Measurements from ENCODE around the gene ILKAP.

The ILKAP gene

GRCh38 chr2:238149841-238150572 is 53.5 kb downstream of the ILKAP start:
- DNase-seq: no peak

- no peak for DNase-seq
Measured at GRCh38 chr2:238148981-238149380, 54.5 kb downstream of the ILKAP start.

- no peak for DNase-seq
Measured at GRCh38 chr2:238146884-238147544, 56.5 kb downstream of the ILKAP start.

GRCh38 chr2:238145851-238146250 is 57.6 kb downstream of the ILKAP start:
- no peak for DNase-seq

- no peak for DNase-seq
Measured at GRCh38 chr2:238145046-238145445, 58.4 kb downstream of the ILKAP start.

- DNase-seq: no peak
Measured at GRCh38 chr2:238144262-238144661, 59.2 kb downstream of the ILKAP start.

- DNase-seq: no peak
Measured at GRCh38 chr2:238143239-238143951, 60.1 kb downstream of the ILKAP start.

GRCh38 chr2:238142382-238143205 is 60.9 kb downstream of the ILKAP start:
- no peak for DNase-seq

- DNase-seq: no peak
Measured at GRCh38 chr2:238141541-238142318, 61.8 kb downstream of the ILKAP start.

- DNase-seq: no peak
Measured at GRCh38 chr2:238140721-238141540, 62.6 kb downstream of the ILKAP start.

GRCh38 chr2:238140040-238140439 is 63.5 kb downstream of the ILKAP start:
- no peak for DNase-seq

GRCh38 chr2:238139196-238140039 is 64.1 kb downstream of the ILKAP start:
- peak; percentile 25 to 54 for DNase-seq

GRCh38 chr2:238138331-238139195 is 64.9 kb downstream of the ILKAP start, which contains the start of gene KLHL30:
TSS of gene KLHL30 (plus strand) at chr2:238138668. CDS start at chr2:238140755, 2,087 bp downstream.
- no peak for DNase-seq

- DNase-seq: no peak
Measured at GRCh38 chr2:238137885-238138284, 65.6 kb downstream of the ILKAP start.

- no peak for DNase-seq
Measured at GRCh38 chr2:238136820-238137537, 66.5 kb downstream of the ILKAP start.

GRCh38 chr2:238135601-238136150 is 67.8 kb downstream of the ILKAP start:
- no peak for DNase-seq

- no peak for DNase-seq
Measured at GRCh38 chr2:238134393-238134785, 69.1 kb downstream of the ILKAP start.
